Body of pancreas (tissue), 4 donors: ENCODE data around the gene ZNF536.
"Not testable (repeated sequence)": the region's sequence is repeated elsewhere in the genome, so short reads cannot be mapped to it uniquely, and the experiment has no call there.

Experiments used
- POLR2A ChIP-seq, 3 donors: fragments of 450-650 bp; IDR thresholded peaks; one replicate each; pipeline ENCODE4 v1.6.1; 2016; ENCODE audit warnings: antibody characterized with exemption in 3 of 3, mild to moderate bottlenecking in 2 of 3
- TF ChIP-seq, protein P1 (sequence below), 7 experiments: fragments of 450-650 bp in 4 of 7; fragments of 200-600 bp in 3 of 7; sonication (generic) in 3 of 7; IDR thresholded peaks; one replicate each; pipeline ENCODE4 v1.5.1; 2016 to 2019; ENCODE audit warnings: antibody characterized with exemption in 7 of 7

GRCh38 chr19:30446120-30446519 lies 73.9 kb downstream of the ZNF536 start:
- TF ChIP-seq, protein P1, sequence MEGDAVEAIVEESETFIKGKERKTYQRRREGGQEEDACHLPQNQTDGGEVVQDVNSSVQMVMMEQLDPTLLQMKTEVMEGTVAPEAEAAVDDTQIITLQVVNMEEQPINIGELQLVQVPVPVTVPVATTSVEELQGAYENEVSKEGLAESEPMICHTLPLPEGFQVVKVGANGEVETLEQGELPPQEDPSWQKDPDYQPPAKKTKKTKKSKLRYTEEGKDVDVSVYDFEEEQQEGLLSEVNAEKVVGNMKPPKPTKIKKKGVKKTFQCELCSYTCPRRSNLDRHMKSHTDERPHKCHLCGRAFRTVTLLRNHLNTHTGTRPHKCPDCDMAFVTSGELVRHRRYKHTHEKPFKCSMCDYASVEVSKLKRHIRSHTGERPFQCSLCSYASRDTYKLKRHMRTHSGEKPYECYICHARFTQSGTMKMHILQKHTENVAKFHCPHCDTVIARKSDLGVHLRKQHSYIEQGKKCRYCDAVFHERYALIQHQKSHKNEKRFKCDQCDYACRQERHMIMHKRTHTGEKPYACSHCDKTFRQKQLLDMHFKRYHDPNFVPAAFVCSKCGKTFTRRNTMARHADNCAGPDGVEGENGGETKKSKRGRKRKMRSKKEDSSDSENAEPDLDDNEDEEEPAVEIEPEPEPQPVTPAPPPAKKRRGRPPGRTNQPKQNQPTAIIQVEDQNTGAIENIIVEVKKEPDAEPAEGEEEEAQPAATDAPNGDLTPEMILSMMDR (IDR thresholded peaks at IDR 0.05): not testable (repeated sequence)
- not testable (repeated sequence) for TF ChIP-seq POLR2A (IDR thresholded peaks at IDR 0.05)
